OCI-LY1 (cell line): ENCODE results near the gene CARD14.

Experiments used
- EZH2 ChIP-seq: fragments of 200-600 bp; sonication (generic), shearing (Covaris generic); IDR thresholded peaks from 2 replicates; pipeline ENCODE4 v1.8.0; 2017; ENCODE audit warnings: borderline replicate concordance, mixed run types, mild to moderate bottlenecking, antibody characterized with exemption, low read length, moderate library complexity, mixed read lengths
- TF ChIP-seq, protein P1 (sequence below): fragments of 200-600 bp; sonication (generic), shearing (Covaris generic); IDR thresholded peaks from 2 replicates; pipeline ENCODE4 v1.5.1; 2017; ENCODE audit warnings: mild to moderate bottlenecking, antibody characterized with exemption, low read length, moderate library complexity, mixed read lengths

DNA sequence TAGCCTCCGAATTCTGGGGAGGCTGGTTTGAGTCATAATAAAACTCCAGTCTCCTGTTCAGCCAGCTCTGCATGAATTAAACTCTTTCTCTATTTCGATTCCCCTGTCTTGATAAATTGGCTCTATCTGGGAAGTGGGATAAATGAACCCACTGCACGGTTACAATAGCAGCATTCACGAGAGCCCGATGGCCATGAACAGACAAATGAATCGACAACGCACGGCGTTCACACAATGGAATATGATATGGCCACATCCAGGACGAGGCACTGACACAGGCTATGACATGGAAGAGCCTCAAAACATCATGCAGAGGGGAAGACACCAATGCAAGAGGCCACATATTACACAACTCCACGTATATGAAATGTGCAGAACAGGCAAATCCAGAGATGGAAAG lies 5.6 kb upstream of the CARD14 start:
- TF ChIP-seq, protein P1, sequence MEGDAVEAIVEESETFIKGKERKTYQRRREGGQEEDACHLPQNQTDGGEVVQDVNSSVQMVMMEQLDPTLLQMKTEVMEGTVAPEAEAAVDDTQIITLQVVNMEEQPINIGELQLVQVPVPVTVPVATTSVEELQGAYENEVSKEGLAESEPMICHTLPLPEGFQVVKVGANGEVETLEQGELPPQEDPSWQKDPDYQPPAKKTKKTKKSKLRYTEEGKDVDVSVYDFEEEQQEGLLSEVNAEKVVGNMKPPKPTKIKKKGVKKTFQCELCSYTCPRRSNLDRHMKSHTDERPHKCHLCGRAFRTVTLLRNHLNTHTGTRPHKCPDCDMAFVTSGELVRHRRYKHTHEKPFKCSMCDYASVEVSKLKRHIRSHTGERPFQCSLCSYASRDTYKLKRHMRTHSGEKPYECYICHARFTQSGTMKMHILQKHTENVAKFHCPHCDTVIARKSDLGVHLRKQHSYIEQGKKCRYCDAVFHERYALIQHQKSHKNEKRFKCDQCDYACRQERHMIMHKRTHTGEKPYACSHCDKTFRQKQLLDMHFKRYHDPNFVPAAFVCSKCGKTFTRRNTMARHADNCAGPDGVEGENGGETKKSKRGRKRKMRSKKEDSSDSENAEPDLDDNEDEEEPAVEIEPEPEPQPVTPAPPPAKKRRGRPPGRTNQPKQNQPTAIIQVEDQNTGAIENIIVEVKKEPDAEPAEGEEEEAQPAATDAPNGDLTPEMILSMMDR, result no peak
- no peak for TF ChIP-seq EZH2
